Caco-2 (cell line): ENCODE data around the gene ATP13A4. TPM values are rescaled to one million over a fixed set of nuclear protein-coding genes. Genes with fewer than 3 reads are reported as not detected.

Source experiments
- BruUV-seq: library from RNA; stranded (reverse); fragments of 400-500 nt; replicated peaks from 2 replicates; lab custom pipeline; 2021; lab: Mats Ljungman, UMichigan
- CTCF ChIA-PET: fragments of 300-600 bp; sonication (Branson Sonifier 250); formaldehyde crosslinking; loops from one replicate; lab custom pipeline; 2022; ENCODE audit warnings: antibody characterized with exemption; lab: Charles Lee
- POLR2A ChIA-PET: fragments of 300-600 bp; sonication (Branson Sonifier 250); formaldehyde crosslinking; loops from one replicate; lab custom pipeline; 2022; ENCODE audit warnings: antibody characterized with exemption; lab: Charles Lee
- DNase-seq, 2 experiments: peaks; one replicate each; pipeline versions ENCODE4 v3.0.0 to v3.0.0-alpha.2; 2020 to 2022
- H3K27me3 ChIP-seq: replicated peaks from 2 replicates; pipeline ENCODE4 v1.6.0; 2011; ENCODE audit warnings: low read length; ENCODE audit not compliant: control insufficient read depth, insufficient read depth
- H3K36me3 ChIP-seq: 2 replicates; pipeline ENCODE4 v1.5.1; 2011; ENCODE audit warnings: low read length; ENCODE audit not compliant: control insufficient read depth, insufficient read depth
- H3K4me1 ChIP-seq: fragments of 250-450 bp; sonication (Bioruptor Pico); 2 replicates; pipeline ENCODE4 v1.5.1; 2020; ENCODE audit warnings: mild to moderate bottlenecking
- H3K4me3 ChIP-seq: 2 replicates; pipeline ENCODE4 v1.5.1; 2011; ENCODE audit warnings: low read depth, mild to moderate bottlenecking, control low read depth, low read length
- H3K9me3 ChIP-seq: fragments of 250-450 bp; sonication (Bioruptor Pico); 2 replicates; pipeline ENCODE4 v1.5.1; 2020; ENCODE audit warnings: mild to moderate bottlenecking, moderate library complexity
- H3K27ac Mint-ChIP-seq: one replicate; pipeline ENCODE4 v1.8.0; 2022; ENCODE audit warnings: mixed read lengths; ENCODE audit not compliant: unreplicated experiment
- H3K27me3 Mint-ChIP-seq: one replicate; pipeline ENCODE4 v1.8.0; 2022; ENCODE audit warnings: mixed read lengths; ENCODE audit not compliant: insufficient read depth, unreplicated experiment
- H3K36me3 Mint-ChIP-seq: one replicate; pipeline ENCODE4 v1.8.0; 2022; ENCODE audit warnings: mild to moderate bottlenecking, mixed read lengths; ENCODE audit not compliant: insufficient read depth, unreplicated experiment
- H3K4me1 Mint-ChIP-seq: one replicate; pipeline ENCODE4 v1.8.0; 2022; ENCODE audit warnings: low read depth, mixed read lengths; ENCODE audit not compliant: unreplicated experiment
- H3K4me3 Mint-ChIP-seq: one replicate; pipeline ENCODE4 v1.8.0; 2022; ENCODE audit warnings: mild to moderate bottlenecking, moderate library complexity, mixed read lengths; ENCODE audit not compliant: unreplicated experiment
- H3K9me3 Mint-ChIP-seq: one replicate; pipeline ENCODE4 v1.8.0; 2022; ENCODE audit warnings: mixed read lengths; ENCODE audit not compliant: unreplicated experiment
- intact Hi-C: fragments of 100-400 bp; cut with micrococcal nuclease; formaldehyde crosslinking; loops from one replicate; pipeline ENCODE4 v1.10.0; 2022; ENCODE audit not compliant: unreplicated experiment
- total RNA-seq: library from RNA; stranded (reverse); gene quantifications from 2 replicates; pipeline ENCODE4 v1.2.3, GENCODE V29; 2022
- TF ChIP-seq, protein P1 (sequence below), 2 experiments: fragments of 200-600 bp in 1 of 2; IDR thresholded peaks; 1 replicate in 1 of 2; 2 replicates in 1 of 2; pipeline versions ENCODE4 v1.5.1 to v1.8.0; 2011 to 2022; ENCODE audit warnings: antibody characterized with exemption in 1 of 2, control low read depth in 1 of 2, inconsistent platforms in 1 of 2, low read depth in 1 of 2, low read length in 1 of 2, mild to moderate bottlenecking in 1 of 2, moderate library complexity in 1 of 2; ENCODE audit not compliant: insufficient read depth in 1 of 2, severe bottlenecking in 1 of 2, unreplicated experiment in 1 of 2

Gene ATP13A4
- total RNA-seq, 1 experiment from 2014 or later: 1.4 TPM

- no peak overlapping the region for H3K27ac Mint-ChIP-seq
- H3K4me1 Mint-ChIP-seq: peaks cover 24% of the 10 kb centered on the region
- H3K27me3 ChIP-seq: no peaks in the 10 kb centered on the region
- H3K4me3 ChIP-seq: no peak overlapping the region
- H3K36me3 Mint-ChIP-seq: no peaks in the 10 kb centered on the region
- intact Hi-C loops: no loop called here
- DNase-seq: no peak
- TF ChIP-seq, protein P1, sequence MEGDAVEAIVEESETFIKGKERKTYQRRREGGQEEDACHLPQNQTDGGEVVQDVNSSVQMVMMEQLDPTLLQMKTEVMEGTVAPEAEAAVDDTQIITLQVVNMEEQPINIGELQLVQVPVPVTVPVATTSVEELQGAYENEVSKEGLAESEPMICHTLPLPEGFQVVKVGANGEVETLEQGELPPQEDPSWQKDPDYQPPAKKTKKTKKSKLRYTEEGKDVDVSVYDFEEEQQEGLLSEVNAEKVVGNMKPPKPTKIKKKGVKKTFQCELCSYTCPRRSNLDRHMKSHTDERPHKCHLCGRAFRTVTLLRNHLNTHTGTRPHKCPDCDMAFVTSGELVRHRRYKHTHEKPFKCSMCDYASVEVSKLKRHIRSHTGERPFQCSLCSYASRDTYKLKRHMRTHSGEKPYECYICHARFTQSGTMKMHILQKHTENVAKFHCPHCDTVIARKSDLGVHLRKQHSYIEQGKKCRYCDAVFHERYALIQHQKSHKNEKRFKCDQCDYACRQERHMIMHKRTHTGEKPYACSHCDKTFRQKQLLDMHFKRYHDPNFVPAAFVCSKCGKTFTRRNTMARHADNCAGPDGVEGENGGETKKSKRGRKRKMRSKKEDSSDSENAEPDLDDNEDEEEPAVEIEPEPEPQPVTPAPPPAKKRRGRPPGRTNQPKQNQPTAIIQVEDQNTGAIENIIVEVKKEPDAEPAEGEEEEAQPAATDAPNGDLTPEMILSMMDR (IDR thresholded peaks at IDR 0.05; ENCODE audit: insufficient read depth in 1 of 2, low read depth in 1 of 2, low read length in 1 of 2, severe bottlenecking in 1 of 2, unreplicated experiment in 1 of 2): no peak
- no peaks in the 10 kb centered on the region for H3K9me3 ChIP-seq
- H3K9me3 Mint-ChIP-seq: no peaks in the 10 kb centered on the region
- no peak overlapping the region for H3K4me3 Mint-ChIP-seq
- CTCF ChIA-PET: no interaction called here
- H3K27me3 Mint-ChIP-seq: no peaks in the 10 kb centered on the region
- POLR2A ChIA-PET: no interaction called here
- no peaks in the 10 kb centered on the region for H3K36me3 ChIP-seq
- BruUV-seq: no TSS peak
- peaks cover 9% of the 10 kb centered on the region for H3K4me1 ChIP-seq
Measured at GRCh38 chr3:193556841-193557240, 2.1 kb upstream of the ATP13A4 start.

GRCh38 chr3:193553586-193553985 lies 1.1 kb downstream of the ATP13A4 start:
- TF ChIP-seq, protein P1 (IDR thresholded peaks at IDR 0.05; ENCODE audit: insufficient read depth in 1 of 2, low read depth in 1 of 2, low read length in 1 of 2, severe bottlenecking in 1 of 2, unreplicated experiment in 1 of 2): no peak
- intact Hi-C loops: no loop called here
- Histone ChIP-seq H3K9me3 (no peaks in the 10 kb centered on the region), H3K36me3 (no peaks in the 10 kb centered on the region), H3K27me3 (no peaks in the 10 kb centered on the region), H3K4me3 (no peak overlapping the region), H3K4me1 (peaks cover 9% of the 10 kb centered on the region)
- no peak overlapping the region for H3K4me3 Mint-ChIP-seq
- no peaks in the 10 kb centered on the region for H3K9me3 Mint-ChIP-seq
- H3K36me3 Mint-ChIP-seq: no peaks in the 10 kb centered on the region
- H3K4me1 Mint-ChIP-seq: peaks cover 24% of the 10 kb centered on the region
- no peaks in the 10 kb centered on the region for H3K27me3 Mint-ChIP-seq
- ChIA-PET POLR2A (no interaction called here), CTCF (no interaction called here)
- no peak for DNase-seq
- no TSS peak for BruUV-seq
- no peak overlapping the region for H3K27ac Mint-ChIP-seq

DNA sequence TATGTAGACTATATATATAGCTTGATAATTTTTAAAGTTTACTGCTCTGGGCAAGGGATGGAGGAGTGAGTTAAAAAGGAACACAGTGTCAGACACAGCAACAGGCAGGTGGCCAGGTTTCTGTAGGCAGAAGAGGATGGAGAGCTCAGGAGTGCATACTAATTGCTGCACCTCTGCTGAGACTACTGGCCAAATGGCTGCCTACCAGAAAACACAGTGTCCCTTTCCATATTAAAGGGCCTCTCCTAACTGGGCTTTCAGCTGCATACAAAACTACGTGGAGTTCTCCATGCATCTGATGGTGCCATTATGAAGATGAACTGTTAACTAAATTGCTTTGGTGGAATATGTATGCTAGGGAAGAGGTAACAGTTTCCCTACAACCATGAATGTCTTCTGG lies 1.8 kb downstream of the ATP13A4 start:
- CTCF ChIA-PET: no interaction called here
- intact Hi-C loops: no loop called here
- POLR2A ChIA-PET: no interaction called here

More for the DNA sequence above, 1.8 kb downstream of the ATP13A4 start:
- no peaks in the 10 kb centered on the region for H3K27me3 Mint-ChIP-seq
- no peak overlapping the region for H3K4me3 Mint-ChIP-seq
- no peaks in the 10 kb centered on the region for H3K36me3 Mint-ChIP-seq
- TF ChIP-seq, protein P1 (IDR thresholded peaks at IDR 0.05; ENCODE audit: insufficient read depth in 1 of 2, low read depth in 1 of 2, low read length in 1 of 2, severe bottlenecking in 1 of 2, unreplicated experiment in 1 of 2): no peak
- H3K4me3 ChIP-seq: no peak overlapping the region
- H3K9me3 ChIP-seq: no peaks in the 10 kb centered on the region
- BruUV-seq: no TSS peak
- H3K9me3 Mint-ChIP-seq: no peaks in the 10 kb centered on the region
- no peaks in the 10 kb centered on the region for H3K27me3 ChIP-seq
- H3K36me3 ChIP-seq: no peaks in the 10 kb centered on the region
- H3K4me1 ChIP-seq: peaks cover 9% of the 10 kb centered on the region
- no peak overlapping the region for H3K27ac Mint-ChIP-seq
- H3K4me1 Mint-ChIP-seq: peaks cover 24% of the 10 kb centered on the region
- DNase-seq: no peak
